ENCODE results near the gene RPS21. TPM values are rescaled to one million over a fixed set of nuclear protein-coding genes. Genes with fewer than 3 reads are reported as not detected.

Gene RPS21
- 1,000 to 10,000 TPM; 1,227 to 1,253 TPM for total RNA-seq
- long read RNA-seq, donor 1, transcript RPS21-201 (6 exons, 344 nt), result major isoform, 29 of 29 reads
- long read RNA-seq, donor 1, partial matches to known transcripts, result 0 of 29 reads
- long read RNA-seq, donor 1, other reads (novel, unspliced or antisense), result 0 of 29 reads
- long read RNA-seq, donor 2, transcript RPS21-201 (6 exons, 344 nt), result major isoform, 29 of 45 reads
- long read RNA-seq, donor 2, partial matches to known transcripts, result 12 of 45 reads
- long read RNA-seq, donor 2, other reads (novel, unspliced or antisense), result 4 of 45 reads

DNA sequence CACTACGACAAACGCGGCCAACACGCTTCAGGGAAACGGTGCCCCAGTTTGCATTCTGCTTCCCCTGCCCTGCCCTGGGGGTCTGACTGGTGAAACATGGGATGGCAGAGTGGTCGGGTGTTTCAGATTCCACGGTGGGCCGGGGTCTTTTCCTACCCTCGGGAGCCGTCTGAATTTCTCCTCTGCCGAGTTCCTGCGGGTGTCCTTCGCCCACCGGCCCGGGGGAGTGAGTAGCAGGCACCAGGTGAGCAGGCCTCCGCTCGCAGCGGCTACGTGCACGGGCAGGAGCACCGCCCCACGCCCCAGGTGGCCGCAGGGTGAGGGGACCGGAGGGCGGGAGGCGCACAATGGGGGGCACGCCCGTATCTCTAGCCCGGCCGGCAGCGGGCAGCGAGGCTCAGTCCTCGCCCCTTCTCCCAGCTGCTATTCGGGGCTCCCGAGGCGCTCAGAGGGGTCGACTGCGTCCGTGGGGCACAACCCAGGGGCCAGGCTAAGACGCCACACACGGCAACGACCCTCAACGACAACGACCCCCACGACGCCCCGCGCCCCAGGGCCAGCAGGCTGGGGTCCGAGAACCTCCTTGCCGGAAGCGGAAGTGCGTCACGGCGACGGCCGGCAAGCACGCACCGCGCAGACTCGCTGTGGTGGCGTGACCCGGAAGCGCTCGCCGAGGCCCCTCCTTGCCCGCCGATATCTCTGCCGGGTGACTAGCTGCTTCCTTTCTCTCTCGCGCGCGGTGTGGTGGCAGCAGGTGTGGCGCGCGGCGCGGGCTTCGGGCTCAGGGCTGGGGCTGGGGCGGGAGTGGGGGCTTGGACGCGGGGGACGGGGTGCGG, at the start of gene RPS21:
TSS of gene RPS21 (plus strand) at position 721 of the 836 bp plus-strand sequence. CDS start 236 bp downstream, outside the sequence.
- intact Hi-C loops (cut with DNase I), result loop anchor here in 1 of 2 donors (5.0 kb wide), 1 partner anchor 204 kb away; the partner anchor contains the start of gene MTG2
- DNase-seq (ENCODE audit: low spot score), result peak; percentile 99

DNA sequence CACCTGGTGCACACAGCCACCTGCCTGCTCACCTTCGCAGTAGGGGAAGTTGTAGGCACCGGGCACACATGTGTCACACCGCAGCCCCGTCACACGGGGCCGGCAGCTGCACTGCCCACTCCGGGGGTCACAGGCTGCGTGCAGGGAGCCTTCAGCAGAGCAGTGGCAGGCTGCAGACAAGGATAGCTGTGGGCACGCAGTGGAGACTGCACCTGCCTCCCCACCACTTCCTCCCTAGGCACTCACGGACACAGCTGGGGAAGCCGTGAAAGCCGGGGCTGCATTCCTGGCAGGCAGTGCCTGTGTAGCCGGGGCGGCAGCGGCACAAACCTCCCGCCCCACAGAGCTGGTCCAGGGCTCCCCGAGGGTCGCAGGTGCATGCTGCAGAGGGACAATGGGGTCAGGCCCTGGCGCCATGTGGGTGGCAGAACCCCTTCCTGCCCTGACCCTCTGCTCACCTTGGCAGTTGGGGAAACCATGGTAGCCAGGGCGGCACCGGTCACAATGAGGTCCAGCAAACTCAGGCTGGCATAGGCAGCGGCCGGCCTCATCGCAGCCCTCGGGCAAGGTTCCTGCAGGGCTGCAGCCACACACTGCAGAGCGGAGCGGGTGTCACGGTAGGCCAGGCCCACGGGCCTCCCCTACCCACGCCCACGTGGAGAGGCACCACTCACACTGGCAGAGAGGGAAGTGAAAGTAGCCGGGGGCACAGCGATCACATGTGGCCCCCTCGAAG, 49.2 kb upstream of the RPS21 start:
- no peak for DNase-seq (ENCODE audit: low spot score)
- intact Hi-C loops (cut with DNase I), result no loop called here

DNA sequence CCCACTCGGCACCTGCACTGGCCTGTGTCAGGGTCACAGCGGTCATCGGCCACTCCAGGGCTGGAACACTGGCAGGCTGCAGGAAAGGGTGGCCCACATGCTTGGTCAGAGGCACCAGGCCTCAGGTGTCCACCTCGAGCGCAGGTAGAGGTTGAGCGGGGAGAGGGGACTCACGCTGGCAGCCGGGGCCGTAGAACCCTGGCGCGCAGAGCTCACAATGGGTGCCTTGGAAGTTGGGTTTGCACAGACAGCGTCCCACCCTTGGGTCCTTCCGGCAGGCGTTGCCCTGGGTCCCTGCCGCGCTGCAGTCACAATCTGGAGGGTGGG, 48.6 kb upstream of the RPS21 start:
- intact Hi-C loops (cut with DNase I), result no loop called here
- no peak for DNase-seq (ENCODE audit: low spot score)

DNA sequence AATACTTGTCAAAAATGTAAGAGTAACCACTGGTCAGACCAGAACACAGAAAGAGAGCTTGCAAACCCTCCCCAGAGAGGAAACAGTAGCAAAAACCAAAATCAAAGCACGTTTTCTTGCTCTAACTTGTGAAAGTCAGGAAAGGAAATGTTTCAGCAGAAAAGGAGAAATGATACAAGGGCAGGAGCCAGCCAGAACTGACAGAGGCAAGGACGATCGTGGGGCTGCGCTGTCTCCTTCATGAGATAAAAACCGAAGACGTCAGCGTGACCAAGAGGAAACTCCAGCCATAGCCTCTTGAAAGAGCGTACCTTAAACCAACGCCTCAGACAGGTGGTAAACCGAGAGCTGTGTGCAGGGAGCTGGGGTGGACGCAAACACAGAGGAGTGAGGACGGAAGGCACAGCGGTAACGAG, 47.2 kb upstream of the RPS21 start:
- no peak for DNase-seq (ENCODE audit: low spot score)
- intact Hi-C loops (cut with DNase I), result no loop called here

DNA sequence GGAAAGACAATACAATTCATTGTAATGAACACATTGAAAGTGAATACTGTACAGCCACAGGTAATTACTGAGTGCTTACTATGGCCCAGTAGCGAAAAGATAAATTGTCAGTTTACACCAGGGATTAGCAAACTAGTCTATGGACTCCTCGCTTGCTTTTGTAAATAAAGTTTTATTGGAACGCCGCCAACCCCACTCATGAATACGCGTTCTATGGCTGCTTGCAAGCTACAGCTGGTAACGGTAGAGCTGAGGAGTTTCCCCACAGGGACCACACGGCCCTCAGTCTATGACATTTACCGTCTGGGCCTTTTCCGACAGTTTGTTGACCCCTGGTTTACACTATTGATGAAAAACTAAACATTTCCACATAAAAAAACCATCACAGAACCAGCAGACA, 44.0 kb upstream of the RPS21 start:
- no peak for DNase-seq (ENCODE audit: low spot score)
- intact Hi-C loops (cut with DNase I), result no loop called here

DNA sequence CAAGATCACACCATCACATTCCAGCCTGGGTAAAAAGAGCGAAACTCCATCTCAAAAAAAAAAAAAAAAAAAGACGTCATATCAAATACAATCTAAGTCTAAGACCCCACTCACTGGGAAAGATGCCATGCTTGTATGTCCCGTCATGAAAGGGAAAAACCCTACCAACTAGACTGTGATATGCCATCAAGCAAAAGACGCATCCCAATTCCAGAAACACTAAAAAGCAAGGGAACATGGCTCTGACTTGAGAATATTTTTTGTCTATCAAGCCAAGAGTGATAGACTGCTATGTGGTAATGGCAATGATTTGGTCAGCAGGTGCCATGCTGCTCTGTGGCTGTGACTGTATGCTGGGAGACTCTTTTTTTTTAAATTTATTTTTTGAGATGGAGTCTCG, 42.8 kb upstream of the RPS21 start:
- DNase-seq (ENCODE audit: low spot score), result no peak
- intact Hi-C loops (cut with DNase I), result no loop called here

DNA sequence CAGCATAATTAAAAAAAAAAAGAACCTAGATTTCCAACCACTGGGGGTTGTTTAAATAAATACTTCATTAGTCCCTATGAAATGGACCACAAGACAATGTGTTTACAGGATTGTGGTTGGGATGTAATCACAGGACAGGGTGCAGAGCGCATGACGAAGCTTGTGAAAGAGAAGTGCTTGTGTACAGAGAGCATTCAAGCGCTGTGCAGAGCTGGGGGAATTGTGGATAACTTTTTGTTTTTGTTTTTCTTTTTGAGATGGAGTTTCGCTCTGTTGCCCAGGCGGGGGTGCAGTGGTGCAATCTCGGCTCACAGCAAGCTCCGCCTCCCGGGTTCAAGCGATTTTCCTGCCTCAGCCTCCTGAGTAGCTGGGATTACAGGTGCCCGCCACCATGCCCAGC, 42.1 kb upstream of the RPS21 start:
- intact Hi-C loops (cut with DNase I), result loop anchor here in 1 of 2 donors (5.0 kb wide), 1 partner anchor 38 kb away; no protein-coding TSS in a partner anchor

DNA sequence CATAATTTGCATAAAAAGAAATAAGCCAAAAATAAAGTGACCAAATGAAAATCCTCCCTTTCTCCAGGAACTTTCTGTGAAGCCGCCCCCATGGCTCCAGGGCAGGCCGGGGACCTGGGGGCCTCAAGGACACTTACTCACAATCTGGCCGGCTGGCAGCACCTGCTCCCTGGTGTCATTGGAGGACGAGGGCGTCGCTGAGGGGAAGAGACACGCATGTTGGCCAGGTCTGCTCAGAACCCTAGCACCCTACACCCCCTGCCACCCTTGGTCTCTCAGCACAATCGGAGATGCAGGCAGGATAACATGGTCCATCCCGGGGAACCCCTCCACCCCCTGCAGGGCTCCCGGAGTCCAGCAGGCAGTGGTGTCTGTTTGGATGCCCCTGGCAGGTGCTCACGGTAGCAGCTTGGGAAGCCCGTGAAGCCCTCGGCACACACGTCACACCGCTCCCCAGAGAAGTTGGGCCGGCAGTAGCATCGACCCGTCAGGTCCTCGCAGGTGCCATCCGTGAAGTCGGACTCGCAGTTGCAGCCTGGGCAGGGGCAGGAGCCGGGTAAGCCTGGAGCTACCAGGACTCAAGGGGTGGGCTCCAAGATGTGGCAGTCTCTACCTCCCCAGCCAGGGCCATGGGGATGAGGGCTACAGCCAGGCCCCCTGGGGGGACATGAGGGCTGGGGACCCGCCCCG, 41.1 kb upstream of the RPS21 start:
- DNase-seq (ENCODE audit: low spot score), result no peak
- intact Hi-C loops (cut with DNase I), result loop anchor here in 1 of 2 donors (5.0 kb wide), 1 partner anchor 36 kb away; no protein-coding TSS in a partner anchor

More for the DNA sequence above, 42.1 kb upstream of the RPS21 start:
- DNase-seq (ENCODE audit: low spot score), result no peak

DNA sequence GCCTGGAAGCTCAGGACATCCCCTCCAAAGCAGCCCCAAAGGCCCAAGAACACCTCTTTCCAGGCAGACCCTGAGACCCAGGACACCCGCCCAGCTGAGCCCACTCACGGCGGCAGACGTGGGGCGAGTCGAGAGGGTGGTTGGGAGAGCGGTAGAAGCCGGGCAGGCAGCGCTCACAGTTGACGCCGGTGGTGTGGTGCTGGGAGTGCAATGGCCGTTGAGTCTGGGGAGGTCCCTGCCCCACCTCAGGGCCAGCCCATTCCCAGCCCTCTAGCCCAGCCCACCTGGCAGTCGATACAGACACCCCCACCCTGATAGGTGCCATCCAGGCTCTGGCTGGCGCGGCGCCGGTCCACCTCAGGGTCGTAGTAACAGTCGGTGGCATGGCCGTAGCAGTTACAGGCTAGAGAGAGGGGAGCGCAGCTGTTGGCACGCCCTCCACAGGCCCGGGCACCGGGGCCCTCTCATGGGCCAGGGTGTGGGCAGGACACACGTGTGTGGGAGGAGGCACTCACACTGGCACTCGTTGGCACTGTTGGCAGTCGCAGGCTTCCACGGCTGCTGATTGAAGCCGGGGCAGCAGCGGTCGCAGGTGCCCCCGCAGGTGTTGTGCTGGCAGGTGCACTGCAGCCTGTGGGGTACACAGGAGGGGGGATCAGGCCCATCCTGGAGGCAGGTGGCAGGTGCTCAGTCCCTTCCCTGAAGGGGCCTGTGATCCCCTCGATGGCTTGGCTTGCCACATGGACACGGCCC, 40.3 kb upstream of the RPS21 start:
- intact Hi-C loops (cut with DNase I), result loop anchor here in 1 of 2 donors (5.0 kb wide), 1 partner anchor 36 kb away; no protein-coding TSS in a partner anchor
- DNase-seq (ENCODE audit: low spot score), result no peak

DNA sequence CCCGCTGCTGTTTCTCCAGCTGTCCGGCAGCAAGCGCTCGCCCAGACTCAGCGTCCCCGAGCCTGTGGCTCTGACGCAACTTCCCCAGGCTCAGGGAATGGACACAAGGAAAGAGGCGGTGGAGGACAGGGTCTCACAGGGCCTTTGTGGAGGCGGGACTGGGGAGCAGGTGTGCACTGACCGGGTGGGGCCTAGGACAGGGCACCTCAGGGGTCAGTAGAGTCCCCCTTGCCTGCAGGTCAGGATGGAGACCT, 39.8 kb upstream of the RPS21 start:
- intact Hi-C loops (cut with DNase I), result loop anchor here in 1 of 2 donors (5.0 kb wide), 1 partner anchor 35 kb away; no protein-coding TSS in a partner anchor
- no peak for DNase-seq (ENCODE audit: low spot score)

DNA sequence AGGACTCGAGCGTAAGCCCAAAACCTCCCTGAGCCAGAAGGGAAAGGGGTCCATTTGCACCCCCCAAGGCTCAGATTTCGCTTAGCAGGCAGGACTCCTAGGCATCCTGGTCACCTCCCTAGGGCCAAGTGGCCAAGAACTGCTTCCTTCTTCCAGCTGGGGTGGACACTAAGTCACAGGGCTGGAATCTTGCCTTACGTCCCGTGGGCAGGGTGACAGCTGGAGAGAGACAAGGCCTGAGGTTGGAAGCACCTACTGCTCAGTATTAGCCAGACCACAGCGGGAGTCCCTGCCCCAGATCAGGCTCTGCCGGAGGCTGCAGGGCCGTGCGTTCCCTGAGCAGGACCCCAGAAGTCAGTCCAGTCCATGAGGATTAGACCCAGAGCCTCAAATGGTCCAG, 39.5 kb upstream of the RPS21 start:
- no peak for DNase-seq (ENCODE audit: low spot score)
- intact Hi-C loops (cut with DNase I), result loop anchor here in 1 of 2 donors (5.0 kb wide), 1 partner anchor 35 kb away; no protein-coding TSS in a partner anchor

DNA sequence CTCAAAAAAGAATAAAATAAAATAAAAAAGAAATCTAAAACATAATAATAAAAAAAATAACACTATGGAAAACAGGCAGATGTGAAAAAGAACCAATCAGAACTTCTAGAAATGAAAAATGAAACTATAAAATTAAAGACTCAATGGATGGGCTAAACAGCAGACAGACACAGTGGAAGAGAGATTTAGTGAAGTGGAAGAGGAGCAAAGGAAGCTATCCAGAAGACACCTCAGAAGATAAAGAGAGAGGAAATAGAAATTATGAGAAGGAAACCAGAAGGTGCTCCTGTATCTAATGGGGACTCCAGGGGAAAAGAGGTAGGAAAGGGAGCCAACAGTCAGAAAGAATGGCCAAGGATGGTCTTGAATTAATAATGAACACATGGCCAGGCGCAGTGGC, 38.3 kb upstream of the RPS21 start:
- no peak for DNase-seq (ENCODE audit: low spot score)
- intact Hi-C loops (cut with DNase I), result loop anchor here in 1 of 2 donors (5.0 kb wide), 1 partner anchor 34 kb away; no protein-coding TSS in a partner anchor

DNA sequence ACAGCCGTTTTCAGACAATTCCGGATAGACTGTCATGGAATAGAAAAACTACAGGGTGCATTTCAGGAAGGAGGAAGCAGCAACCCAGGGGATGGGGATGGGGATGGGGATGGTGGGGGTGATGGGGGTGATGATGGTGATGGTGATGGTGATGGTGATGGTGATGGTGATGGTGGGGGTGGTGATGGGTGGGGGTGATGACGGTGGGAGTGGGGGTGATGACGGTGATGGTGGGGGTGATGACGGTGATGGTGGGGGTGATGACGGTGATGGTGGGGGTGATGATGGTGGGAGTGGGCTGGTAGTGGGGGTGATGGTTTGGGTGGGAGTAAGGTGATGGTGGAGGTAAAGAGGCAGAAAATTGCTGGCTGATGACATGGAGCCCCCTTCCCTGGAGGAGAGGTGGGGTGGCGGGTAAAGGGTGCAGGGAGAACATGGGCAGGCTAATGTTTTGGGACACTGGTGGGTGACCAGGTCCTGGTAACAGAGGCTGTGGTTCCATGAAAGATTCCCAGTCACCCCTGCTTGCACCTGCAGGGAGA, 37.3 kb upstream of the RPS21 start:
- intact Hi-C loops (cut with DNase I), result loop anchor here in 1 of 2 donors (5.0 kb wide), 1 partner anchor 33 kb away; no protein-coding TSS in a partner anchor
- DNase-seq (ENCODE audit: low spot score), result no peak

DNA sequence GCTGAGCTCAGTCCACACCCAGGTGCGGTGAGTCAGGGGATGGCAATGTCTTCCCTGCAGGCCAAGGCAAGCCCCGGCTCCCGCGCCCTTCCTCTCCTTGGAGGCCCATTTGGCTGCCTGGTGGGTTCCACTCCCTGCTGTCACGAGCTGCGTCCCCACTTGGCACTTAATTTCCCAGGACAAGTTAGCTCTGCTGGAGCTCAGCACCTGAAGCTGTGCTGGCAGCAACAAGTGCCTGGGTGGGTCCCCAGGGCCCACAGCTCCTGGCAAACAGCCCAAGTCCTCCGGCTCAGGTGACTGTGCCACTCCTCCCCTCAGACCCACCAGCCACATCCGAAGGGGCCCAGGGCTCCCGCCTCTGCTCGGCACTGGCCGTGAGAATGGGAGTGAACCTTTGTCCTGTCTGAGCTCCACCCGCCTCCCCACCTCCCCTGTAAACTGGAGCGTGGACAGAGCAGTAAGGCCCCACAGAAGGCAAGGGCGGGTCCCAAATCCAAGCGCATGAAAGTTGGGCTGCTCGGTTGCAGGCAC, 36.7 kb upstream of the RPS21 start:
- intact Hi-C loops (cut with DNase I), result no loop called here

DNA sequence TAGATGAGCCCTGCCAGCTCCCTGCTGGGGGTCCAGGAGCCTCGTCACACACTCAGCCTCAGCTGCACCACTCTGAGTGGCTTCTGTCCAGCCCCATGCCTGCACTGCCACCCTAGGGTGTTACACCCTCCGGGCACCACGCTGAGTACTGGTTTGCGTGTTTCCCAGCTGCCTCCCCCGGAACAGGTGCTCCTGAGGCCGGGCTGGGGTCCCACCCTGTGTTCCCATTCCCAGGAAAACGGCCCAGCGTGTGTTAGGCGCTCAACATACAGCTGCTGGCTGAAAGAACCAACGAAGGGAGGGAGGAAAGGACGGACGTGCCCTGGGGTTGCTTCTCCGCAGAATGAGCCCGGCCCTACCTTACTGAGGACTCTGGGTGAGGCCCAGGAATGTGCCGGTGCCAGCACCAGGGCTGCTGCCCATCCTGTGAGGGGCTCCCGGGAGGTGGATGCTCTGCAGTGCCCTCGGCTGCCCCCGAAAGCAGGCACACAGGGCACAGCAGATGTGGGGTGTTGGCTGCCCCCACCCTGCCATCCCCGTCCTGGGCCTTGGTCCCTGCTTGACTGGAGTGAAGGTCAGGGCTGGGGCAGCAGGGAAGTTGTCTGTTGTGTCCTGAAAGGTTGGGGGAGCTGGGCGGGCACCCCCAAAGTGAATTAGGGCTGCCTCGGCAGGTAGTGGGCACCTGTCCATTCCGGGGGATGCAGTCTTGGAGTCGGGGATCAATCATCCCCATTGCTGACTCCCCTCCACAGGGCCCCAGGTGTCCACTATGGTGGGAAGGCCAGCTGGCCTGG, 36.1 kb upstream of the RPS21 start:
- intact Hi-C loops (cut with DNase I), result no loop called here
- DNase-seq (ENCODE audit: low spot score), result no peak

More for the DNA sequence above, 36.7 kb upstream of the RPS21 start:
- DNase-seq (ENCODE audit: low spot score), result no peak

DNA sequence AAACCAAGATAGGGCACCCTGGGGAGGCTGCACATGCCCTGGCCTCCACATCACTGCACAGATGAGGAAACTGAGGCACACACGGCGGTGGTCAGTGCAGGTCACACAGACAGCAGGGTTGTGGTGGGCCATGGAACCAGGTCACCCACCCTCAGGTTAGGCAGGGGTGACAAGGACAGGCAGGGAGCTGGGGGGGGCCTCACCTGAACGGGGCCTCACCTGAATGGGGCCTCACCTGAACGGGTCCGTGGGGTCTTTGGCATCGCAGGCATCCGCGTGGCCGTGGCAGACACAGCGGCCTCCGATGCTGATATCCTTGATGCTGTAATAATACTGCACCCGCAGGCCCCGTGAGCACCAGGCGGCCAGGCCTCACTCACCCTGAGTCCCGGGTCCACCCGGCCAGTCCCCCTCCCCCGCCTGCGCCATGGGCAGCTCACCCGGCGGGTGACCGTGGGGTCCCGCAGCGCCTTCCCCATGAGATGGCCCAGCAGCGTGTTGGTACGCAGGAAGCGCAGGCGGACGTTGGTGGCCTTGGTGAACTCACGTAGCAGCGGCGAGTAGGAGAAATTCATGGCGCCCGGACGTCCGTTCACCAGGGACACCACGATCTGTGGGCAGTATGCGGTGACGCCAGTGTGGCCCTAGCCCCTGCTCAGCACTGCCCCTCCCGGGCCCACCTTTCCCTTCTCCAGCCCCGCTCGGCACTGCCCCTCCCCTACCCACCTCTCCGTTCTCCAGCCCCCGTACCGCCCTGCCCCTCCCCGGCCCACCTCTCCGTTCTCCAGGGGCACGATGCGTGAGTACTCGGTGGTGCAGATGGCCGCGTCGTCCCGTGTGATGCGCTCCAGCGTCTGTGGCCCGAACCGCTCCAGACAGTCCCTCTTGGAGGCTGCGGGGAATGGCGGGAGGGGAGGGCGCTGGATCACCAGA, 35.2 kb upstream of the RPS21 start:
- DNase-seq (ENCODE audit: low spot score), result no peak
- intact Hi-C loops (cut with DNase I), result no loop called here
